Stimulated activated CD8-positive, alpha-beta memory T cell treated with anti-CD3 and anti-CD28 coated beads, Interleukin-15, amount 100 ng/mL, for 24 hours (primary cell): Measurements from ENCODE around the gene NME3.

Experiments
- DNase-seq: peaks from one replicate; pipeline ENCODE4 v3.0.0-alpha.2; 2020; ENCODE audit warnings: low read depth

The NME3 gene

DNA sequence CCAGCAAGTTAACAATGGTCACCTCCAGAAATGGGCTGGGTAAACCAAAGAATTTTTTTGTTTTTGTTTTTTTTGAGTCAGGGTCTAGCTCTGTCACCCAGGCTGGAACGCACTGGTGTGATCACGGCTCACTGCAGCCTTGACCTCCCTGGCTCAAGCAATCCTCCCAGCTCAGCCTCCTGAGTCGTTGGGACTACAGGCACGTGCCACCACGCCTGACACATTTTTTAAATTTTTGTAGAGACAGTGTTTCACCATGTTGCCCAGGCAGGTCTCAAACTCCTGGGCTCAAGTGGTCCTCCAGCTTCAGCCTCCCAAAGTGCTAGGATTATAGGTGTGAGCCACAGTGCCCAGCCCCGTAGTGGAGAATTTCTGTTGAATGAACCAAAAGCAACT, 9.3 kb upstream of the NME3 start:
- DNase-seq: no peak

DNA sequence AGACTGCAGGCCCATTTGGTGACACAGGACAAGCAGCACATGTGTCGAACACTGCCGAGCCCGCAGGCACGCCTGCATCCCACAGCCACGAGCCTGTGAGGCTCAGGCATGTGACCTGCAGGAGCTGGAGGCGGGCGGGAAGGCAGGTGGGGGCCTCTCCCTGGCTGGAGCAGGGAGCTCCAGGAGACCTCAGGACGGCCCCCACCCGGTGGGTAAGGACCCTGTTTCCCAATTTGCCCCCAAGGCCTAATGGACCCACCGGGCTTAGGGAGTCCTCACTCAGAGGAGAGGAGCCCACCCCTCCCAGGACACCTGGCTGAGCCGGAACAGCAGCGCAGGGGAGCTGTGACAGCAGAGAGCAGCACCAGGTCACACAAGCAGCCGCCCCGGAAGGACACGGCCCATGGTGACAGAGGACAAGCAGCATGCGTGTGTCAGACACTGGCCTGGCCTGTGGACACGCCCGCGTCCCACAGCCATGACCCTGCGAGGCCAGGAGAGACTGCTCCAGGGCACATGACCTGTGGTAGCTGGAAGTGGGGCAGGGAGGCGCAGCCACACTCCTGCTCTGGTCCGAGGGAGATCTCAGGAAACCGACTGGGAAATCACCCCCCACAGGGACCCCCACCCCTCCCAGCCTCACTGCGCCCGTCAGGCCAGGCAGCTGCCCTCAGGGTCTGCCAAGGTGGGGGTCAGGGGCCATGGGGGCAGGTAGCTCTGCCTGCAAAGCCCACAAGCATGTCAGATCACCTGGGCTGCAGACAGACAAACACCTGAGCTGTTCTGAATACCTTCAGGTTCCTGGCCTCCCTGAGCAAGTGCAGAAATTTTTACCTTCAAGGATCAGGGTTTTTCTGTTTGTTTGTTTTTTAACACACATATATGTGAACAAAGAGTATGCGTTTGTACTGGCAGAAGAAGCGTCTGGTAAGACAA, 8.7 kb upstream of the NME3 start:
- DNase-seq: no peak

DNA sequence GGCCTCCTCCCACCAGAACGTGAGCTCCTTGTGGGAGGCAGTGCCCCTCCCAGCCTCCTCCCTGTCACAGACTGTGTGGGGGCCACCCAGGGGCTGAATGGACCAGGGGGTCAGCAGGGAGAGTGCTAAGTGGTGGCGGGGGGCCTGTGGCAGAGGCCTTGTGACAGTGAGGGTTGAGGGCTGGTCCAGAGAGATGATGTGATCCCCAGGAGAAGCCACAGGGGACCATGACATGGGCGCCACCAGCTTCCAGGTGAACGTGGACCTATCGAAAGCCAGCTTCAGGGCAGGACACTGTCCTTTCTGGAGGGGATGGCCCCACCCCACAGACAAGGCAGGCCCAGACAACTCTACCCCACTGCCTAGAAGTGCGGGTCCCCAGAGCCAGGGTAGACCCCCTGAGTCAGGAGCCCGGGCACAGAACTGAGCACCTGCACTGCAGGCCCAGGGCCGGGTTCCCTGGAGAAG, 7.9 kb upstream of the NME3 start:
- no peak for DNase-seq

DNA sequence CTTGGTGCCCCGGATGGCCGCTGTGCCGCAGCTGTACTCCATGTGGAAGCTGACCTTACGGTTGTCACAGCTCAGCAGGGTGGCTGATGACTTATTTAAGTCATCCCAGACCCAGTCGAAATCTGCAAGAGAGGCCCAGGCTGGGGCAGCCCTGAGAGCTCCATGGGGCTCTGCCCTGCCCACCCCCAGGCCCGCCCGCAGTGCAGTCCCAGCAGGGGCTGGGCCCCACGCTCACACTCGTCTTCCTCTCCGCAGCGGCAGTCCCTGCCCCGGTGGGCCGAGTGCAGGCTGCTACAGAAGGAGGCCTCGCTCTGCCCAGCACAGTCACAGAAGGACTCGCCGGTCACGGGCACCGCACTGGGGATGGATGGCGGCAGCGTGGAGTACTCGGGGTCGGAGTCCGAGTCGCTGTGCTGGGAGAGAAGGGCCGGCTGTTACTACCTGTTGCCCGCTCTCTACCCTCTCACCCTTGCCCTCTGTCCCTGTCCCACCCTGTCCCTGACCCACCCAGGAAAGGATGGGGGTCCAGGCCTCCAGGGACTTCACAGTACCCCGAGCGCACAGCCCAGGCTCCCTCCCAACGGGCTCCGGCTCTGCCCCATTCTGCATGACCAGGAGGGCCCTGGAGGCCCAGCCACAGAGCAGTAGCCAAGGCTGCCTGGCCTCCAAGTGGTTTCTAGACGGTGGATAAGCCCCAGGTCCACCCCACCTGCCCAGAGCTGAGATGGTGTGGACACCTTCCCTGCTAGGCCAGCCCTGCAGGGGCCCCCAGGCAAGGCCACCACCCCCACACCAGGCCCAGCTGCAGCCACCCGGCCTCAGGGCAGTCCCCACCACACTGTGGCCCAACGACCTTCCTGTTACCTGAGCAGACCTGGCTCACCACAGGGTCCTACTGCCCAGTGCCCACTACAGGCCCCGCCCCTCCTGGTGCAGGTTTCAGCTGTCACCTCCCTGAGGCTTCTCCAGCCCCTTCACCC, 7.1 kb upstream of the NME3 start:
- DNase-seq: no peak

DNA sequence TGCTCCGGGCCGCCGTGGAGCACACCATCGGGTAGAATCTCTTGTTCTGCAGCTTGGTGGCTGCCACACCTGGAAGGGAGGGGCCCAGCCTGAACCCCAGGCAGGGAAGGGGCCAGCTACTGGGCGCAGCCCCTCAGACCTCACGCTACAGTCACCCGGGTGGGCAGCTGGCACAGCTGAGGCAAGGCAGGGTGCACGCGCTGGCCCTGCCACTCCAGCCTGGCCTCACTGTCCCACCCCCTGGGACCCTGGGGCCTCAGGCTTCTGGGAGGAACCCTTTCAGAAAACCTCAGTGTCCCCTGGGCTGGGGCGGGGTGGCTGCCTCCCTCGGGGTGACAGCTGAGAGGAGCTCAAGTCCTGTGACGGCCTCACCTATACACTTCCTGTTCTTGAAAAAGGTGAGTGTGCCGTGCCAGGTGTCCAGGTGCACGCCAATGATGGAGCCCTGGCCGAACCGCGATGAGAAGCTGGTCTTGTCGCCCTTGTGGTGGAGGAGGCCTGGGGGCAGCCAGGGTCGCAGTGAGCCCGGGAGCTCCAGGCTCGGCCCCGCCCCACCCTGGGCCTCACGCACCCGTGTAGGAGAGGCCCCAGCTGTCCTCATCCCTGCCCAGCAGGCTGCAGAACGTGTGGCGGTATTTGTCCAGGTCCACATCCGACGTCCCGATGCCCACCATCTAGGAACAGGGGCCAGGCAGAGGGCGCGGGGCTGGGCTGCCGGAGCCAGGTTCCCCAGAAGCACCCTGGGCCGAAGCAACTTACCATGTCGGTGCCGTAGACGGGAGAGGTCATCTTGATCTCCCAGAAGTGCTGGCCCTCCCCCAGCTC, 6.2 kb upstream of the NME3 start:
- DNase-seq: no peak

DNA sequence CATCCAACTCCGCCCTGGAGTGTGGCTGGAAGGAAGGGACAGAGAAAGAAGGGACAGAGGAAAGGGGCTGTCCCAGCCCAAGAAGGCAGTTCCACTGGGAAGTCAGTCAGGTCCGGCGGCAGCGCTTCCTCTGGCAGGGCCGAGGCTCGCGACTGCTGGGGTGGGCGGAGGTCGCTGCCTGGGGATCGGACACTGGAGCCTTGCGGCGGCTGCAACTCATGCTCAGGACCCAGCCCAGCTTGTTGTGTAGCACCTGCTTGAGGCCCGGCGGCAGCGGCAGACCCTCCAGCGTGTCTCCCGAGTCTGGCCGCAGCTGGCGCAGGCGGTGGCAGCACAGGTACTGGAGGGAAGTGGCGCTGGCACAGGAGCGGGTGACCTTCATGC, 5.6 kb upstream of the NME3 start:
- no peak for DNase-seq

DNA sequence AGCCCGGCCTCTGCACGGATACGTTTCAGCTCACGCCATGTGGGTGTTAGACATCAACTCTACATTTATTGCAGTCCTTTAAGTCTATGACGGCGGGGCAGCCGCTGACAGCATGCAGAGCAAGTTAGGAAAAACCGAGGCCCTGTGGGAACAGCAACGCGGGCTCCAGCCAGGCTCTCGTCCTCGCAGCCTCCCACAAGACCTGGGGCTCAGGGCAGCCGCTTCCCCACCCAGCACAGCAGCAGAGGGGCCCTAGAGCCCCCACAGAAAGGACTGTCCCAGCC, 5.3 kb upstream of the NME3 start:
- DNase-seq: no peak

DNA sequence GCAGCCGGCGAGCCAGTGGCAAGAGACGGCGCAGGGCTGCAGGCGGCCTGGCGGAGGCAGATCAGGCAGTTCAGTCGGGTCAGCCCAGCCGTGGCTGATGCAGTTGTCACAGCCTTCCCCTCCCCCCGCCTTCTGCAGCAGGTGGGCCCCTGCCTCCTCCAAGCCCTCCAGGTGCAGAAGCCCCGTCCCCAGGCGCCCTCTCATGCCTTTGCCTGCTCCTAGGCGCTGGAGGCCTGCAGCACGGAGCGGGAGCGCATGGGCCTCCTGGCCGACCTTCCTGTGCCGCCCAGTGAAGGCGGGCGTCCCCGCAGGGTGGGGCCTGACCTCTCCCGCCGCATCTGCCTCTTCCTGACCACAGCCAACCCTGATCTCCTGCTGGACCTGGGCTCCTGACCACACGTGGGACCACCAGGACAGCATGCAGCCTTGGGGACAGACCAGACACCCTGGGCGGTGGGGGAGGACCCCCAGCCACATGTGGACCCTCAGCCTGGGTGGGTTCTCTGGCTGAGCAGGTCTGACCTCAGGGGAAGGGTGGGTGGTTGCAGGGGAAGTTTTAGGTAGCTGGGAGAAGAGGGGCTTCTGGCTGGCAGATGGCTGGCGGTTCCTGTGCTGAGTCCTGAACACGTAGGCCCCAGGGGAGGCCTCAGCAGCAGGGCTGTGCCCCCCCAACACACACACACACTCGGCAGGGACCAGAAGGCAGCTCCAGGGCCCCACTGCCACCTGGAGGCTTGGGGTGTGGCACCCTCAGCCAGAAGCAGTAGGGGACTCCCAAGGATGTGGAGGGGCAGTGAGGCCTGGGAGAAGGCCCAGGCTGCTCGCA, 4.7 kb upstream of the NME3 start:
- no peak for DNase-seq

DNA sequence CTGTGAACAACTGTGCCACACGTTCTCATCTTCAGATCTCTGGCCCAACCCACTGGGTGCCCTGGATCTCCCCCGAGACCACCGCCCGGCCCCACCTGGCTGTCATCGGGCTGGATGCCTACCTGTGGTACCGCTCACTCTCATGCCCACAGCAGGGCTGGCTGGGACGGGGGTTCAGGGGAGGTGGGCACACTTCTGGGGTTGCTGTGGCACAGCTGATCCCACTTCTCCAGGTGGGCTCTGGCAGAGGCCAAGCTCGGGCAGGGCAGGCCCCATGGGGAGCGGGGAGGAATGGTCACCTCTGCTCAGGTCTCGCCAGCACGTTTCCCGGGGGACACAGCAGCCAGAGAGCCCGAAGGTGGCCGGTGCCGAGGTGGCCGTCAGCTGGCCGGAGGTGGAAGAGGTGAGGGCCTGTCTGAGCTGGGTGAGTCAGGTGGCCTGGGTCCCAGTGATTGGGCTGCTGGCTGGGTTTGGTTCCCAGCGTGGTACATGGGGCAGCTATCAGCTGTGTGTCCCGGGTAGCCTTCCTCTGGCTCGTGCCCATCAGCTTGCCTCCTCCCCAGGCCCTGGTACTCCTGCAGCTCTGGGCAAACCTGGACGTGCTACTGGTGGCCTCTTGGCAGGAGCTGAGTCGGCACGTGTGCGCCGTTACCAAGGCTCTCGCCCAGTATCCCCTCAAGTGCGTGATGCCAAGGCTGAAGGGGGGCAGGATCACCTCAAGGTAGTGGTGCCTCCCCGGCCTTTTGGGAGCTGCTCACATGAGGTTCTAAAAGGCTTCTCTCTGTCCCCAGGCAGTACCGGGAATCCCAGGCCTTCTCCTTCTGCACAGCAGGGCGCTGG, 3.9 kb upstream of the NME3 start:
- DNase-seq: no peak

DNA sequence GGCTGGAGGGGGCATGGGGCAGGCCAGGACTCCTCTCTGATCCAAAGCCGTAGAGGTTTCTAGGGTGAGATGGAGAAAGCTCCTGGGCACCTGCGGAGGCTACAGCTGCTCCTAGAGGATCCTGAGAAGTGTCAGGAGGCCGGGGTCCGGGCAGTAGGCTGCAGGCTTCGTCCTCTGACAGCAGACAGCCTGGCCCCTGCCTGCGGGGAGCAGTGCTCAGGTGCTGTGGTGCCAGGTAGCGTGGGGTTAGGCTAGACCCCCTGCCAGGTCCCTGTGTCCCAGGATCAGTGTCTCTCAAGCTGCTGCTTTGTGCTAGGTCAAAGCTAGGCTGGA, 3.1 kb upstream of the NME3 start:
- DNase-seq: no peak

DNA sequence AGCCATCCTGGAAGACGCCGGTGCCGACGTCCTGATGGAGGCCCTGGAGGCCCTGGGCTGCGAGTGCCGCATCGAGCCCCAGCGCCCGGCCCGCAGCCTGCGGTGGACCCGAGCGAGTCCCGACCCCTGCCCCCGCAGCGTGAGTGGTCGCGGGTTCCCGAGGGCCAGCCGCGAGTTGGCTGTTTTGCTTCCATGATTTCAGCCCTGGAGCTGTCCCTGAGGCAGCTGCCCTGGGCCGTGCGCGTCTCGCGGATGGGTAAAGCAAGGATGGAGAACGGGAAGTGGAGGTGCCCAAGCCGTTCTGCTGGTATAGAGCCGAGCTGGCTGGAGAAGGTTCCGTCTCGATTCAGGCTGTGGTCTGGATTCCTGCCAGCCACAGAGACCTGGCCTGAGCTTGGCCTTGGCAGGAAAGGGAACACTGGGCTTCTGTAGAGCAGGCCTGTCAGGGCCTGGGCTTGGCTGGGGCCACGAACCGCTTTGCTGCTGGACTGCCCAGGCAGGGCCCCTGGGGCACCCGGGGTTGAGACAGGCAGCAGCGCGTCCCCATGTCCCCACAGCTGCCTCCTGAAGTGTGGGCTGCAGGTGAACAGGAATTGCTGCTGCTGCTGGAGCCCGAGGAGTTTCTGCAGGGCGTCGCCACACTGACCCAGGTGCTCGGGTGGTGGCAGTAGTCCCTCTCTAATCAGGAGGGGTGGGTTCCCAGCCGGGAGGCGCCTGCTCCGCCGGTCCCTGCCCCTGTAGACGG, 2.5 kb upstream of the NME3 start:
- DNase-seq: no peak

DNA sequence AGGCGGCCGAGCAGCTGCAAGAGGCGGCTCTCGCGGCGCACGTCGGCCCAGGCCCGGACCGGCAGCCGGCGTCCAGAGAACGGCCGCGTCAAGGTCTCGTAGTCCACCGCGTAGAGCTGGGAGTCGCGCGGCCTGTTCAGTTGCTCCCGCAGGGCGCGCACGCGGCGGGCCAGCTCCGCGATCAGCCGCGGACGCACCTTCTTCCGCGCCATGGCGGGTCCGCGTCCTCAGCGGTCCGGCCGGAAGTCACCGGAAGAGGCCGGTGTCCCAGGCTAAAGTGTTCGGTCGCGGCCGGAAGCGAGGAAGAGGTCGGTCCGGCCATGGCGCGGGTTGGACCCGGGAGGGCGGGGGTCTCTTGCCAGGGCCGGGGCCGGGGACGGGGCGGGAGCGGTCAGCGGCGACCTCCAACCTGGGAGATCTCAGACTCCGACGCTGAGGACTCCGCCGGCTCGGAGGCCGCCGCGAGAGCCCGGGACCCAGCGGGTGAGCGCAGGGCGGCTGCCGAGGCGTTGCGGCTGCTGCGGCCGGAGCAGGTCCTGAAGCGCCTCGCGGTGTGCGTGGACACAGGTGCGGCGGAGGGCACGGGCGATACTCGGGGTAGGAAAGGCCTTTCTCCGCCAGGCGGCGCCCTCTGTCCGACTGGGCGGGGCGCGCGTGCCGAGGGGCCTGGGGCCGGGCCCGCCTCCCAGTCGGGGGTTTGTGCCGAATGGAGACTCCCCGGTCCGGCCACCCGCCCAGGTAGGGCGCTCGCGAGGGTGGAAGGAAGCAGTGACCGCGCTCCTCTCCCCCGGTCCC, 1.8 kb upstream of the NME3 start, which contains the start of gene MRPS34:
MRPS34 (minus strand) TSS at position 227 of the 795 bp plus-strand sequence; CDS start at position 212, 15 bp downstream.
- DNase-seq: peak; percentile 66

DNA sequence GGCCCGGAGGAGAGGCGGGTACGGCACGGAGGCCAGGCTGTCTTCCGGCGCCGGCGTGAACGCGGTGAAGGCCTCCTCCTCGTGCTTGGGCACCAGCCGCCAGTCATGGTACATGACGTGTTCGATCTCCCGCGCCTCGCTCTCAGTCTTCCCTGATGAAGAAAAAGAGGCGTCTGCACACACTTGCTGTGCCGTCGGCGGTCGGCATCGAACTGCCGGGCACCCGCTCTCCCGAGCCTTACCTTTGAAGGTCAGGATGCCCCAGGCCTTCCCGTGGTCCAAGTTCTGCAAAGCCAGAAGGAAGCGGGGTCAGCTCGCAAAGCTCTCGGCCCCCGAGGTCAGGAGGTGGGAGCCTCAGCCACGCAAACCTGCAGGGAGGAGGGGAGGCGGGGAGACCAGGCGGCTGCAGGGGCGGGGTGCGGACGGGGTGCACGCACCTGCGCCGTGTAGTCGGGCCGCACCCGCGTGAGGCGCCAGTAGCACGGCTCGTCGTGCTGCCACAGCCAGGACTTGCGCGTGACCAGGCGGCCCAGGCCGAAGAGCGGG, 1.1 kb upstream of the NME3 start, which contains the start of gene EME2:
EME2 (plus strand) TSS at position 449 of the 546 bp plus-strand sequence. CDS start 418 bp downstream, outside the sequence.
- DNase-seq: no peak

DNA sequence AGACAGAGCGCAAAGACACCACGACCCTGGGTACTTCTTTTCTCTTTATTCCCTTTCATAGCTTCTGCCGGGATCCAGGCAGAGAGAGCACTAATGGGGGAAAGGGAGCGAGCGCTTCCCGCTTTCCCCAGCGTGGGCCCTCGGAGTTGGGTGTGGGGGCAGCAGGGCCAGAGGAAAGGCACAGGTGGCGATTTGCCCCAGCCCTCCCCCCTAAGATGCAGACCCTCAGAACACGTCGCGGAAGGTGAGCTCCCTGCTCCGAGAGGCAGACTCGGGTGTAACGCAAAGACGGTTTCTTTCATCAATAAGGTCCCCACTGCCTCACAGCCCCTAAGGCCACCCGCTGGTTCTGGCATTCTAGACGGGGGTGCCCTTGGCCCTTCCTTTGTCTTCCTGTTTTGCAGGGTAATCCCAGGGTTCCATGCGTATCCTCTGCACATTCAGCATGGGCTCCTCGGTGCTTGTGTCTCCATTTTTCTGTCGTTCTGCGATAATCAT, 570 bp upstream of the NME3 start:
- DNase-seq: no peak

DNA sequence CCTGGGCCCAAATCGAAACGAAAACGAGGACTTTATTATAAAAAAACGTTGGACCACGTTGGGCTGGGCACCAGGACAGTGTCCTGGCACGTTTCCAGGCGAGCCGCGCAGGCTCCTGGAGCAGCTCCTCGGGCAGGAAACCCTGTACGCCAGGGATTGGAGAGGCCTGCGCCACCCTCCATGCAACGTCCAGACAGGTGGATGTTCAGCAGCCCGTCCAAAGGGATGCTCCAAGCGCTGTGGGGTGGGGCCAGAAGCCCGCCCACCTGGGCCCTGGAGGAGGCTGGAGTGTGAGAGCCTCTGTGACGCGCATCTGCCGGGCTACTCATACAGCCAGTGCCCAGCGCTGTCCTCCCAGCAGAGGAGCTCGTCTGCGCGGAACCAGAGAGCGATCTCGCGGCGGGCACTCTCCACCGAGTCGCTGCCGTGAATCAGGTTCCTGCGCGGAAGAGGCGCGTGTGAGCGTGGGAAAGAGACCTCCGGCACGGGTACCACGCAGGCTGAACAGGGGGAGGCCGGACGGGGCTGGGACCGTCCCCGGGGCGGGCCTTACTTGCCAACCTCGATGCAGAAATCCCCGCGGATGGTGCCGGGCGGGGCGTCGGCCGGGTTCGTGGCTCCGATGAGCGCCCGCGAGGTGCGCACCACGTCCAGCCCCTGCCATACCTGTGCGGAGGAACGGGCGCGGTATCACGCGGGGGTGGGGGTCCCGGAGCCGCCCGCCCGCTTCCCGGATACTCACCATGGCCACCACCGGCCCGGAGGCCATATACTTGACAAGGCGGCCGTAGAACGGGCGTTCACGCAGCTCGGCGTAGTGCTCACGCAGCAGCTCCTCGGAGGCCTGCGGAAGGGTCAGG, 785 bp downstream of the NME3 start:
- peak; percentile 28 for DNase-seq

DNA sequence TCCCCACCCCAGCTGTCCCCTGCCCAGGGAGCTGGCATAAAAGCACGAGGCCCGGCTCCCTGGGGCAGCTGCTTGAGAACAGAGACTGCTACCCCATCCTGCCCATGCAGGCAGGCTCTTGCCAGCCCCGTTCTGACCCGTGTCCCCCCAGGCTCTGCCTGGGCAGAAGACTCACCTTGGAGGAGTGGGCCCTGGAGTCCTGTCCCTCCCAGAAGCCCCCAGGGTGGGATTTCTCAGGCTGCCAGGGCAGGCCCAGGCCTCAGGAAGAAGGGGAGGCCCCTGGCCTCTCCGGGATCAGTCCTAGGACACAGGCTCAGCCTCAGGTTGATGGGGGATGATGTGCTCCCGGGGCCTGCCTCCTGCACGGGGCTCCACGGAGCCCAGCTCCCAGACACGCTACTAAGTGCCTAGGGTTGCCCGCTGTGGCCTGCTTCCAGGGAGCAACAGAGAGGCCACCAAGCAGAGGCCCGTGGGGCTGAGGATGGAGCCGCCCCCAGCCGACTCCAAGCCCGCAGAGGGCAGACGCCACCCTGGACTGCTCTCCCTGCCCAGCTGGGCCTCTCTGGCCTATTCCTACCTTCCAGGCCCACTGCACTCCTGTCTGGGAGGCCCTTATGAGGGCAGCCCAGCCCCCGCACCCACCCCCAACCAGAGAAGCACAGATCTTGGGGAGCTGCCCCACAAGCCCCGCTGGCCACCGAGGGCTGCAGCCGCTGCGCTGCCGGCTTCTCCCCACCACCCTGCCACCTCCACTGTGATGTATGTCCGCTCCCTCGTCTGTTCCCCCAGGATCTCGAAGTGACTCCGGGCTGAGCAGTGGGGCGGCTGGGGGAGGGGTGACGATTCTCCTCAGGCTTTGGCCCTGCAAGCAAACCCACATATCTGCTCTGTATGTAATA, 1.7 kb downstream of the NME3 start:
- no peak for DNase-seq
